Heart left ventricle (tissue), 13 donors: ENCODE measurements around the gene DHCR7.

Experiments
- POLR2A ChIP-seq, 2 donors: fragments of 450-650 bp; IDR thresholded peaks; one replicate each; pipeline ENCODE4 v1.6.1; 2017; ENCODE audit warnings: antibody characterized with exemption in 2 of 2, mild to moderate bottlenecking in 2 of 2, moderate library complexity in 2 of 2
- TF ChIP-seq, protein P1 (sequence below), 12 donors: fragments of 200-600 bp; sonication (generic) in 4 of 12; IDR thresholded peaks; one replicate each; pipeline versions ENCODE4 v1.5.0 to v1.8.0; 2018 to 2022; ENCODE audit warnings: antibody characterized with exemption in 12 of 12, mild to moderate bottlenecking in 5 of 12
- donor health status: ischemic (EF 13 %, LVEDD 7.1; RV severe dilation, severe dysfunction).
- donor health status: DM: no; HTN: yes; CAD: no.
- donor health status: DM: no; HTN: no; CAD: no.
- donor health status: ischemic (EF 25% LVEDD 6.9; RV normal size, moderate dysfunction).
- donor health status: ischemic (EF 25% LVEDD 5.7; RV mildly dilated, moderate dysfunction).
- donor health status: ischemic (EF 35%, LVEDD 5.7; RV mildly dilated, moderate dysfunction).
- donor health status: nonischemic (EF 11% LVEDD 7.7; RV severe dilation, severe dysfunction).
- donor health status: DM: yes; HTN: yes; CAD: no.
- donor health status: PGD.
- donor health status: ischemic (EF 29% LVEDD 5.4; RV normal size, mild dysfunction).
- donor health status: nonischemic (EF 23%, LVEDD 6.1; RV moderate dilation, normal function).

- TF ChIP-seq POLR2A (IDR thresholded peaks at IDR 0.05), result no peak
- TF ChIP-seq, protein P1, sequence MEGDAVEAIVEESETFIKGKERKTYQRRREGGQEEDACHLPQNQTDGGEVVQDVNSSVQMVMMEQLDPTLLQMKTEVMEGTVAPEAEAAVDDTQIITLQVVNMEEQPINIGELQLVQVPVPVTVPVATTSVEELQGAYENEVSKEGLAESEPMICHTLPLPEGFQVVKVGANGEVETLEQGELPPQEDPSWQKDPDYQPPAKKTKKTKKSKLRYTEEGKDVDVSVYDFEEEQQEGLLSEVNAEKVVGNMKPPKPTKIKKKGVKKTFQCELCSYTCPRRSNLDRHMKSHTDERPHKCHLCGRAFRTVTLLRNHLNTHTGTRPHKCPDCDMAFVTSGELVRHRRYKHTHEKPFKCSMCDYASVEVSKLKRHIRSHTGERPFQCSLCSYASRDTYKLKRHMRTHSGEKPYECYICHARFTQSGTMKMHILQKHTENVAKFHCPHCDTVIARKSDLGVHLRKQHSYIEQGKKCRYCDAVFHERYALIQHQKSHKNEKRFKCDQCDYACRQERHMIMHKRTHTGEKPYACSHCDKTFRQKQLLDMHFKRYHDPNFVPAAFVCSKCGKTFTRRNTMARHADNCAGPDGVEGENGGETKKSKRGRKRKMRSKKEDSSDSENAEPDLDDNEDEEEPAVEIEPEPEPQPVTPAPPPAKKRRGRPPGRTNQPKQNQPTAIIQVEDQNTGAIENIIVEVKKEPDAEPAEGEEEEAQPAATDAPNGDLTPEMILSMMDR (IDR thresholded peaks at IDR 0.05), result no peak
Observed at GRCh38 chr11:71482216-71482615, 34.0 kb upstream of the DHCR7 start.
